ENCODE data around the gene COQ5.

GRCh38 chr12:120479458-120479857 is 49.5 kb downstream of the COQ5 start:
- TF ChIP-seq CTCF (IDR thresholded peaks at IDR 0.05) = no peak
- TF ChIP-seq POLR2A (IDR thresholded peaks at IDR 0.05) = no peak

Measured in lower leg skin (tissue), 3 donors.